ENCODE data around the gene CCL28.

The CCL28 gene

DNA sequence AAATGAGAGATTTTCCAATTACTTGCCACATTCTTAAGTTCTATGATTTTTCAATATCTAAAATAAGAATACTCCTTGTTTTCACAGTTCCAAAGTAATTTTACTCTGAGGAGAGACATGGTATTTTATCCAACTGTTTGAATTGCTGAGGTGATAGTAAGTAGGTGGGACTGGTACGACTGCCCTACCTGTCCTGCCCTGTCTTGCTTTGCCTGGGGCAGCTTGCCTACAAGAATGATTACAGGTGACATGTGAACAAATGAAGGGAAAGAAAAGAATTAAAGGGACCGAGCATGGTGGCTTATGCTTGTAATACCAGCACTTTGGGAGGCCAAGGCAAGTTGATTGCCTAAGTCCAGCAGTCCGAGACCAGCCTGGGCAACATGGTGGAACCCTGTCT lies 57.4 kb downstream of the CCL28 start:
- DNase-seq = no peak

GRCh38 chr5:43353668-43354067 lies 58.5 kb downstream of the CCL28 start:
- DNase-seq = no peak

DNA sequence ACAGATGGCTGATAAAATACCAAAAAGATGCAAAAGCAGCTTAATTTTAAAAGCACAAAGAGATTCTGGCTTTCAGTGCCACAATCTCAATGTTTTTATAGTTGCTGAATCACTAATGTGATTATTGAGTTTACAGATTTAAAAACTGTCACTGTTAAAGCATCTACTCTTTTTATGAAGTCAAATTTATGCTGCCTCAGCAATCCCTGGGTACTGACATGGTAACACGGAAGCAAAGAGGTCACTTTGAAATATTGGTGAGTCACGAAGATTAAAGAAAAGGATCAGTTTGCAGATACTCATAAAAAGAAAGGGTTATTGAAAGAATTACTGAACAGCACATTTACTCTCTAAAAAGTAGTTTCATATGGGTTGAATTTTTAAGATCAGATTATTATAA lies 59.3 kb downstream of the CCL28 start:
- no peak for DNase-seq

DNA sequence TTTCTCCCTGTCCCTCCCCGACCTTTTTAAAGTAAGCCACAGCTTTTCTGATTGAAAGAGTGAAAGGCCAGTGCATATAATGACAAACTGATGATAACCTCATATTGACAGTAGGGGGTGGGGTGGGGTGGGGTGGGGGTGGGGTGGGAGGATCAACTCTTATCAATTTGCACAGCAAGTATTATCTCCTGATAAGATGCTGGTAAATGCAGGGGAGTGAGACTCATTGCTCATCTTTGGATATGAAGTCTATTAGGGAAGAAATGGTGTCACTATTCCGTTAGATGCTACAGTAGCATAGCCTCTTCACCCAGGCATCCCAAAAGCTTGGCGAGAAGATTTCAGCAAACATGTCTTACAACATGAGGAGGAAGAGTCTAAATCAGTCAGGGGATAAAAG lies 60.1 kb downstream of the CCL28 start:
- DNase-seq = no peak

DNA sequence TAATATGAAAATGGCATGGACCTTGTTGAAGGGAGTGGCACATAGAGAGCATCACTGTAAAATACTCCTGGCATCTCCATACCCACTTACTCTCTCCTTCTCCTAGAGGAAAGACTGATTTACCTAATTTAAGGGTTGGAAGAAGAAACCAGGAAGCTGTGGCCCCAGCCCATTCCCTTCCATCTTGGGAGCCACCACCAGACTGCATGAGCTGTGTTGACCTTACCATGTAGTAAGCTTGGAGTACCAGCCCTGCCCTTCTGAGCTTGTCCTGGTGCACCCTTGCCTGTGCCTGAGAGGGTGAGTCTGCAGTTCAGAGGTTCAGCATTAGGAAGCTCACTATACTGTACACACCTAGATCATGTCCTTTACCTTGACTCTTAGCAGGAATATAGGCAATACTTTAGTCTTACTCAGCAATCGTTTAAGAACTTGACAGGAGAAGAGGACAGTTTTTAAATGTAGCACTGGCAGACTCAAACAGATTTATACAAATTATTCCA lies 63.3 kb downstream of the CCL28 start:
- no peak for DNase-seq

DNA sequence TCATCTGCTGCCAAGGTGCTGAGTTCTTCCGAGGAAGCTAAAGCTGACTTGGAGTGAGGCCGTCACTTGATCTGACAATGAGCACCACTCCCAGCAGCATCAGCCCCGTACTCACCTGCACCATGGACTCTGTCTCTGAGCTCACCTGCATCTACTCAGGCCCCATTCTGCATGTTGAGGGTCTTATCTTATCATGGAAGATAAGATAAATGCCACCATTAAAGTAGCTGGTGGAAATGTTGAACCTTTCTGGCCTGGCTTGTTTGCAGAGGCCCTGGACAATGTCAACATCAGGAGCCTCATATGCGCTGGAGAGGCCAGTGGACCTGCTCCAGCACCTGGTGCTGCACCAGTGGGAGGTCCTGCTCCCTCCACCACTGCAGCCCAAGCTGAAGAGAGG lies 64.0 kb downstream of the CCL28 start:
- DNase-seq = no peak

GRCh38 chr5:43338862-43339261 lies 73.3 kb downstream of the CCL28 start:
- DNase-seq = no peak

DNA sequence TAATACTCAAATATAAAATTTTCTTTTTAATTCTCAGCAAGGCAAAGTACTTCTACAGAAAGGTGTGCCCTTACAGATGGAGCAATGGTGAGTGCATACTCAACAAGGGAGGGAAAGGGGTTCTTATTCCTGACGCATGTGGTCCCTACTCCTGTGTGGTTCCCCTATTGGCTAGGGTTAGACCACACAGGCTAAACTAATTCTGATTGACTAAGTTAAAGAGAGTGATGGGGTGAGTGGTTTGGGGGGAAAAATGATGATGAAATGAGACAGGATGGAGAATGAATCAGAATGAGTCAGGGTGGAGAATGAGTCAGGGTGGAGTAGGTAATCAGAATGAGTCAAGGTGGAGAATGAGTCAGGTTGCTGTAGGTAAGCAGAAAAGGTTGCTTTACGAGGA lies 76.0 kb downstream of the CCL28 start:
- no peak for DNase-seq

- no peak for DNase-seq
Observed at GRCh38 chr5:43335681-43336080, 76.5 kb downstream of the CCL28 start.

- no peak for DNase-seq
Observed at GRCh38 chr5:43332401-43332800, 79.8 kb downstream of the CCL28 start.

Data from CD4-positive, alpha-beta T cell treated with Interleukin-4 for 1 hour (primary cell).